ENCODE measurements around the gene MED13L. TPM values are rescaled to one million over a fixed set of nuclear protein-coding genes. Genes with fewer than 3 reads are reported as not detected.

MED13L gene
- total and polyA plus RNA-seq, 2 of the 8 experiments (the other 6 are each of a cell fraction or from before 2014, with no cell fraction given), result 15.9 to 51.7 TPM

DNA sequence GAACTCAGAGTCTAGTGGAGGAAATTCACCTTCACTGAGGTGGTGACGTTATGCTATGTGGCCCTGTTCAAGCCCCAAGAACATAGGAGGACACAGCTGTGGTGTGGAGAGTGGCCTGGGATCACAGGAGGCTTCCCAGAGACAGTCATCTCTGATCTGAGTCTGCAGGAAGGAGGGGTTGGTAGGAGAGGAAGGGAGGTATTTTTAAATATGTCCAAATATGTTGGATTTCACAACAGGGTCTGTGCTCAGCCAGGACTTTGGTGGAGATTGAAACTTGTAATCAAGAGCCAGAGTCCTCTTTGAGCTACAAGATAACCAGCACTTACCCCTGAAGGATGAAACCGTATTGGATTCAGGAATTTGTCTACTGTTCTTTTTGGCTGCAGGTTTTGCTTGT lies 26.4 kb upstream of the MED13L start:
- no peak overlapping the region for H3K4ac ChIP-seq (replicated peaks; ENCODE audit: insufficient read length, low read depth, low read length)
- H3K79me1 ChIP-seq (ENCODE audit: low read depth, low read length), result no peaks in the 10 kb centered on the region
- no peak overlapping the region for H3K4me3 ChIP-seq (ENCODE audit: extremely low read depth in 1 of 4, insufficient read depth in 2 of 4, low read depth in 3 of 4, low read length in 4 of 4)
- H3K36me3 ChIP-seq (ENCODE audit: control insufficient read depth in 2 of 4, insufficient read depth in 4 of 4, low read length in 3 of 4), result no peaks in the 10 kb centered on the region
- POLR2A ChIA-PET (ENCODE audit: partially characterized antibody), result interaction anchor here (0.6 to 2.0 kb wide), 2 partner anchors 123 to 633 kb away, joined by 3 to 4 read pairs; no protein-coding TSS in a partner anchor
- H3K79me2 ChIP-seq (ENCODE audit: control insufficient read depth in 1 of 2, insufficient read depth in 2 of 2, low read length in 2 of 2), result no peaks in the 10 kb centered on the region
- H3K23ac ChIP-seq (ENCODE audit: insufficient read length), result no peak overlapping the region
- H2BK120ac ChIP-seq (replicated peaks; ENCODE audit: low read depth, low read length), result no peak overlapping the region
- no peak overlapping the region; a peak in 1 of 7 replicates for H3K9ac ChIP-seq (replicated peaks in 1 of 4; ENCODE audit: extremely low read depth in 1 of 4, low read depth in 3 of 4, low read length in 3 of 4)
- H4K20me1 ChIP-seq (replicated peaks in 1 of 2; ENCODE audit: control insufficient read depth in 1 of 2, insufficient read depth in 2 of 2, low read length in 2 of 2), result no peaks in the 10 kb centered on the region
- no peak overlapping the region for H2BK12ac ChIP-seq (ENCODE audit: low read depth, low read length)
- no peak overlapping the region for H4K5ac ChIP-seq (ENCODE audit: insufficient read length, low read depth, low read length)
- no peak overlapping the region for H3K4me2 ChIP-seq (ENCODE audit: insufficient read depth in 1 of 2, low read depth in 2 of 2, low read length in 2 of 2)
- peaks cover 0 to 3% (median 1%) of the 10 kb centered on the region in 4 experiments; a peak in 2 of 7 replicates for H3K4me1 ChIP-seq (replicated peaks in 1 of 4; ENCODE audit: control insufficient read depth in 3 of 4, insufficient read depth in 4 of 4, low read length in 3 of 4)
- no peak overlapping the region for H2BK15ac ChIP-seq (ENCODE audit: low read length)
- no peak overlapping the region for H2AFZ ChIP-seq (ENCODE audit: low read length)
- no peaks in the 10 kb centered on the region for H3K23me2 ChIP-seq (ENCODE audit: low read depth, low read length)
- no peak for FAIRE-seq
- H2BK20ac ChIP-seq (ENCODE audit: low read length), result no peak overlapping the region
- no peaks in the 10 kb centered on the region for H3K27me3 ChIP-seq (replicated peaks in 1 of 4; ENCODE audit: control insufficient read depth in 3 of 4, extremely low read depth in 1 of 4, insufficient read depth in 3 of 4, low read length in 3 of 4)
- H4K91ac ChIP-seq (replicated peaks; ENCODE audit: insufficient read length, low read length), result no peak overlapping the region
- H3K56ac ChIP-seq (replicated peaks; ENCODE audit: insufficient read length, low read depth, low read length), result no peak overlapping the region
- no peak overlapping the region for H3K18ac ChIP-seq (ENCODE audit: extremely low read depth, low read length)
- no peaks in the 10 kb centered on the region for H3K9me3 ChIP-seq (ENCODE audit: insufficient read depth in 2 of 2, low read depth in 1 of 2, low read length in 1 of 2)
- WGBS, 2 experiments (ENCODE audit: extremely low coverage in 1 of 2, insufficient coverage in 1 of 2, insufficient read length in 1 of 2, insufficient replicate concordance in 2 of 2, low coverage in 1 of 2, low lambda C conversion rate in 2 of 2, missing lambda C conversion rate in 1 of 2), result 89% methylated on average over 2 of the region's 2 CpGs; no CpG with 5 or more reads in 1 of the 2 experiments
- no peak overlapping the region for H2BK5ac ChIP-seq (ENCODE audit: low read depth, low read length)
- H3K27ac ChIP-seq (ENCODE audit: low read depth, low read length), result no peak overlapping the region
- H3K14ac ChIP-seq (ENCODE audit: insufficient read length), result no peak overlapping the region
- H4K8ac ChIP-seq (ENCODE audit: extremely low read depth, insufficient read depth, low read length), result no peak overlapping the region
- no peak overlapping the region for H2AK5ac ChIP-seq (ENCODE audit: low read depth, low read length)
- CTCF ChIA-PET (ENCODE audit: partially characterized antibody), result interaction anchor here (0.5 to 1.5 kb wide), 4 partner anchors 17 to 1413 kb away, joined by 3 to 4 read pairs (median 3); no protein-coding TSS in a partner anchor
- DNase-seq (ENCODE audit: low read depth in 1 of 2, low spot score in 2 of 2), result no peak
- TF ChIP-seq GABPA (IDR thresholded peaks at IDR 0.05; ENCODE audit: borderline replicate concordance, insufficient read depth, low read length) (no peak), RBBP5 (IDR thresholded peaks at IDR 0.05; ENCODE audit: borderline replicate concordance, low read depth, low read length) (no peak), TEAD4 (IDR thresholded peaks at IDR 0.05; ENCODE audit: low read depth, low read length) (no peak), JUND (IDR thresholded peaks at IDR 0.05; ENCODE audit: low read length) (no peak), EGR1 (IDR thresholded peaks at IDR 0.05; ENCODE audit: borderline replicate concordance, low read depth, low read length) (no peak), TCF12 (IDR thresholded peaks at IDR 0.05; ENCODE audit: low read depth, low read length) (no peak), SAP30 (IDR thresholded peaks at IDR 0.05; ENCODE audit: insufficient read depth, insufficient replicate concordance, low read length) (no peak), PHF8 (conservative IDR thresholded peaks at IDR 0.05; ENCODE audit: low read depth, low read length) (no peak), POLR2AphosphoS5 (IDR thresholded peaks at IDR 0.05; ENCODE audit: low read depth, low read length) (no peak), EZH2 (IDR thresholded peaks at IDR 0.05; ENCODE audit: low read depth, low read length, severe bottlenecking) (no peak), MAFK (IDR thresholded peaks at IDR 0.05; ENCODE audit: low read depth, low read length) (no peak), CEBPB (IDR thresholded peaks at IDR 0.05; ENCODE audit: low read depth, low read length) (no peak), TBP (IDR thresholded peaks at IDR 0.05; ENCODE audit: low read depth, low read length) (no peak)
- TF ChIP-seq, protein P1, sequence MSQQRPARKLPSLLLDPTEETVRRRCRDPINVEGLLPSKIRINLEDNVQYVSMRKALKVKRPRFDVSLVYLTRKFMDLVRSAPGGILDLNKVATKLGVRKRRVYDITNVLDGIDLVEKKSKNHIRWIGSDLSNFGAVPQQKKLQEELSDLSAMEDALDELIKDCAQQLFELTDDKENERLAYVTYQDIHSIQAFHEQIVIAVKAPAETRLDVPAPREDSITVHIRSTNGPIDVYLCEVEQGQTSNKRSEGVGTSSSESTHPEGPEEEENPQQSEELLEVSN (IDR thresholded peaks at IDR 0.05), result no peak
